Measurements from ENCODE around the gene RGPD3. TPM values are rescaled to one million over a fixed set of nuclear protein-coding genes. Genes with fewer than 3 reads are reported as not detected.

The RGPD3 gene
- total RNA-seq, 1 donor from 2014 or later: 0.17 TPM

GRCh38 chr2:106366204-106366885 lies 101.9 kb downstream of the RGPD3 start:
- Mint-ChIP-seq H3K27me3 (no peaks in the 10 kb centered on the region), H3K4me3 (no peak overlapping the region), H3K36me3 (no peaks in the 10 kb centered on the region), H3K4me1 (ENCODE audit: unreplicated experiment) (no peaks in the 10 kb centered on the region), H3K9me3 (no peaks in the 10 kb centered on the region), H3K27ac (no peak overlapping the region)
- no peak for TF ChIP-seq CTCF (conservative IDR thresholded peaks at IDR 0.05)
- DNase-seq (ENCODE audit: extremely low spot score, unreplicated experiment): no peak

- no peaks in the 10 kb centered on the region for H3K36me3 Mint-ChIP-seq
- H3K9me3 Mint-ChIP-seq: no peaks in the 10 kb centered on the region
- no peak for TF ChIP-seq CTCF (conservative IDR thresholded peaks at IDR 0.05)
- H3K4me3 Mint-ChIP-seq: no peak overlapping the region
- DNase-seq (ENCODE audit: extremely low spot score, unreplicated experiment): no peak
- no peak overlapping the region for H3K27ac Mint-ChIP-seq
- peaks cover 8% of the 10 kb centered on the region for H3K4me1 Mint-ChIP-seq (ENCODE audit: unreplicated experiment)
- H3K27me3 Mint-ChIP-seq: no peaks in the 10 kb centered on the region
These were observed 104.4 kb downstream of the RGPD3 start for GRCh38 chr2:106363791-106364190.

- H3K27ac Mint-ChIP-seq: no peak overlapping the region
- no peaks in the 10 kb centered on the region for H3K36me3 Mint-ChIP-seq
- no peak for TF ChIP-seq CTCF (conservative IDR thresholded peaks at IDR 0.05)
- H3K4me3 Mint-ChIP-seq: no peak overlapping the region
- no peak for DNase-seq (ENCODE audit: extremely low spot score, unreplicated experiment)
- no peaks in the 10 kb centered on the region for H3K9me3 Mint-ChIP-seq
- H3K27me3 Mint-ChIP-seq: no peaks in the 10 kb centered on the region
- peaks cover 8% of the 10 kb centered on the region for H3K4me1 Mint-ChIP-seq (ENCODE audit: unreplicated experiment)
These were observed 105.4 kb downstream of the RGPD3 start for GRCh38 chr2:106362789-106363188.

- no peak for TF ChIP-seq CTCF (conservative IDR thresholded peaks at IDR 0.05)
- H3K9me3 Mint-ChIP-seq: no peaks in the 10 kb centered on the region
- no peak overlapping the region for H3K27ac Mint-ChIP-seq
- H3K27me3 Mint-ChIP-seq: no peaks in the 10 kb centered on the region
- no peaks in the 10 kb centered on the region for H3K36me3 Mint-ChIP-seq
- DNase-seq (ENCODE audit: extremely low spot score, unreplicated experiment): no peak
- peaks cover 13% of the 10 kb centered on the region for H3K4me1 Mint-ChIP-seq (ENCODE audit: unreplicated experiment)
- H3K4me3 Mint-ChIP-seq: no peak overlapping the region
These were observed 108.7 kb downstream of the RGPD3 start for GRCh38 chr2:106359512-106359911.

GRCh38 chr2:106358521-106358920 lies 109.7 kb downstream of the RGPD3 start:
- H3K36me3 Mint-ChIP-seq: no peaks in the 10 kb centered on the region
- DNase-seq (ENCODE audit: extremely low spot score, unreplicated experiment): no peak
- peaks cover 13% of the 10 kb centered on the region for H3K4me1 Mint-ChIP-seq (ENCODE audit: unreplicated experiment)
- no peak for TF ChIP-seq CTCF (conservative IDR thresholded peaks at IDR 0.05)
- no peak overlapping the region for H3K4me3 Mint-ChIP-seq
- no peaks in the 10 kb centered on the region for H3K9me3 Mint-ChIP-seq
- no peaks in the 10 kb centered on the region for H3K27me3 Mint-ChIP-seq
- H3K27ac Mint-ChIP-seq: no peak overlapping the region

Measured in type B pancreatic cell (in vitro differentiated cells).